ENCODE measurements around the gene DGKB.

DGKB gene

GRCh38 chr7:14888962-14889361 is 13.6 kb downstream of the DGKB start:
- TF ChIP-seq USF1 (IDR thresholded peaks at IDR 0.05) = no peak

- TF ChIP-seq MAX (IDR thresholded peaks at IDR 0.05) (no peak), EP300 (IDR thresholded peaks at IDR 0.05; ENCODE audit: borderline replicate concordance) (no peak), TCF12 (IDR thresholded peaks at IDR 0.05; ENCODE audit: low read depth) (no peak), ZBTB7A (IDR thresholded peaks at IDR 0.05; ENCODE audit: low read depth) (no peak), REST (IDR thresholded peaks at IDR 0.05; ENCODE audit: low read depth) (no peak)
These were observed 16.0 kb downstream of the DGKB start for GRCh38 chr7:14886533-14886932.

- TF ChIP-seq YY1 (IDR thresholded peaks at IDR 0.05; ENCODE audit: low read depth) = no peak
- no peak for TF ChIP-seq FOXM1 (IDR thresholded peaks at IDR 0.05; ENCODE audit: borderline replicate concordance, low read depth)
- no peak for TF ChIP-seq REST (IDR thresholded peaks at IDR 0.05; ENCODE audit: low read depth)
- TF ChIP-seq MAX (IDR thresholded peaks at IDR 0.05) = no peak
- no peak for TF ChIP-seq TEAD4 (IDR thresholded peaks at IDR 0.05)
- TF ChIP-seq CREB1 (IDR thresholded peaks at IDR 0.05; ENCODE audit: low read depth) = no peak
- no peak for TF ChIP-seq NFIC (IDR thresholded peaks at IDR 0.05)
These were observed 26.5 kb downstream of the DGKB start for GRCh38 chr7:14875941-14876587.

- no peak for TF ChIP-seq NFIC (IDR thresholded peaks at IDR 0.05)
- TF ChIP-seq CEBPB (IDR thresholded peaks at IDR 0.05) = no peak
- TF ChIP-seq EP300 (IDR thresholded peaks at IDR 0.05; ENCODE audit: borderline replicate concordance) = no peak
- no peak for TF ChIP-seq REST (IDR thresholded peaks at IDR 0.05; ENCODE audit: low read depth)
- TF ChIP-seq CREB1 (IDR thresholded peaks at IDR 0.05; ENCODE audit: low read depth) = no peak
- TF ChIP-seq MAX (IDR thresholded peaks at IDR 0.05) = no peak
- no peak for TF ChIP-seq YY1 (IDR thresholded peaks at IDR 0.05; ENCODE audit: low read depth)
- no peak for TF ChIP-seq TCF12 (IDR thresholded peaks at IDR 0.05; ENCODE audit: low read depth)
- no peak for TF ChIP-seq RAD21 (IDR thresholded peaks at IDR 0.05; ENCODE audit: low read depth)
- no peak for TF ChIP-seq USF1 (IDR thresholded peaks at IDR 0.05)
- no peak for TF ChIP-seq EGR1 (IDR thresholded peaks at IDR 0.05)
- no peak for TF ChIP-seq ZBTB7A (IDR thresholded peaks at IDR 0.05; ENCODE audit: low read depth)
- TF ChIP-seq FOXM1 (IDR thresholded peaks at IDR 0.05; ENCODE audit: borderline replicate concordance, low read depth) = no peak
- no peak for TF ChIP-seq TEAD4 (IDR thresholded peaks at IDR 0.05)
- no peak for TF ChIP-seq TAF1 (IDR thresholded peaks at IDR 0.05; ENCODE audit: low read depth)
These were observed 30.7 kb downstream of the DGKB start for GRCh38 chr7:14871880-14872279.

GRCh38 chr7:14870394-14870793 is 32.2 kb downstream of the DGKB start:
- TF ChIP-seq TAF1 (IDR thresholded peaks at IDR 0.05; ENCODE audit: low read depth) = no peak

Measured in Ishikawa (cell line).